Neural cell (in vitro differentiated cells): ENCODE results near the gene COL23A1. TPM values are rescaled to one million over a fixed set of nuclear protein-coding genes. Genes with fewer than 3 reads are reported as not detected.

Experiments
- H2AFZ ChIP-seq: fragments of 200-600, 300-800 bp; sonication (generic), shearing (Covaris generic); 2 replicates; pipeline ENCODE4 v1.6.0; 2014; ENCODE audit warnings: low read depth, mild to moderate bottlenecking, antibody characterized with exemption, low read length, moderate library complexity
- H3F3A ChIP-seq: fragments of 200-600 bp; shearing (Covaris generic); 2 replicates; pipeline ENCODE4 v1.6.1; 2016; ENCODE audit warnings: mild to moderate bottlenecking, moderate library complexity, mixed read lengths, antibody characterized with exemption, low read length; ENCODE audit not compliant: insufficient read depth, poor library complexity, severe bottlenecking
- H3K27ac ChIP-seq: fragments of 200-600, 300-800 bp; sonication (generic), shearing (Covaris generic); 2 replicates; pipeline ENCODE4 v1.5.1; 2014; ENCODE audit warnings: mild to moderate bottlenecking, low read length, moderate library complexity
- H3K27me3 ChIP-seq: fragments of 300-800, 200-600 bp; sonication (generic), shearing (Covaris generic); 2 replicates; pipeline ENCODE4 v1.6.0; 2014; ENCODE audit warnings: mild to moderate bottlenecking, low read depth, low read length, moderate library complexity; ENCODE audit not compliant: insufficient read depth
- H3K36me3 ChIP-seq: fragments of 300-800, 200-600 bp; sonication (generic), shearing (Covaris generic); 2 replicates; pipeline ENCODE4 v1.5.1; 2014; ENCODE audit warnings: mild to moderate bottlenecking, antibody characterized with exemption, low read length, moderate library complexity; ENCODE audit not compliant: insufficient read depth
- H3K4me2 ChIP-seq: fragments of 300-800, 200-600 bp; sonication (generic), shearing (Covaris generic); 2 replicates; pipeline ENCODE4 v1.6.0; 2014; ENCODE audit warnings: mild to moderate bottlenecking, low read length
- H3K4me3 ChIP-seq: fragments of 300-800, 200-600 bp; sonication (generic), shearing (Covaris generic); 2 replicates; pipeline ENCODE4 v1.5.1; 2014; ENCODE audit warnings: mild to moderate bottlenecking, low read length, moderate library complexity
- H3K79me2 ChIP-seq: fragments of 200-600 bp; shearing (Covaris generic); replicated peaks from 2 replicates; pipeline ENCODE4 v1.6.0; 2014; ENCODE audit warnings: mild to moderate bottlenecking, low read length, moderate library complexity; ENCODE audit not compliant: insufficient read depth
- H3K9ac ChIP-seq: fragments of 300-800, 200-600 bp; sonication (generic), shearing (Covaris generic); 2 replicates; pipeline ENCODE4 v1.6.1; 2016; ENCODE audit warnings: mild to moderate bottlenecking, low read length, mixed read lengths
- H3K9me2 ChIP-seq: fragments of 200-600 bp; shearing (Covaris generic); 2 replicates; pipeline ENCODE4 v1.6.1; 2016; ENCODE audit warnings: mild to moderate bottlenecking, low read length, mixed read lengths; ENCODE audit not compliant: insufficient read depth
- H3K9me3 ChIP-seq: fragments of 200-600, 300-800 bp; sonication (generic), shearing (Covaris generic); 2 replicates; pipeline ENCODE4 v1.6.1; 2016; ENCODE audit warnings: mild to moderate bottlenecking, mixed run types, low read length, moderate library complexity, mixed read lengths
- H4K20me1 ChIP-seq: fragments of 200-600 bp; shearing (Covaris generic); 2 replicates; pipeline ENCODE4 v1.6.1; 2016; ENCODE audit warnings: mild to moderate bottlenecking, mixed run types; ENCODE audit not compliant: insufficient read depth
- CTCF ChIP-seq: fragments of 450-650 bp; IDR thresholded peaks from 2 replicates; pipeline ENCODE4 v1.5.1; 2014; ENCODE audit warnings: antibody characterized with exemption, mild to moderate bottlenecking, moderate library complexity; ENCODE audit not compliant: poor library complexity, severe bottlenecking
- EP300 ChIP-seq: fragments of 450-650 bp; conservative IDR thresholded peaks from 2 replicates; pipeline ENCODE4 v1.6.1; 2014; ENCODE audit warnings: antibody characterized with exemption, mild to moderate bottlenecking, moderate library complexity; ENCODE audit not compliant: poor library complexity, severe bottlenecking
- EZH2 ChIP-seq: fragments of 200-600, 300-800 bp; shearing (Covaris generic), sonication (generic); IDR thresholded peaks from 2 replicates; pipeline ENCODE4 v1.6.1; 2014; ENCODE audit warnings: antibody characterized with exemption, low read length, borderline replicate concordance, mild to moderate bottlenecking; ENCODE audit not compliant: insufficient read depth, poor library complexity, severe bottlenecking
- MXI1 ChIP-seq: fragments of 450-650 bp; conservative IDR thresholded peaks from 2 replicates; pipeline ENCODE4 v1.6.1; 2014; ENCODE audit warnings: antibody characterized with exemption, mild to moderate bottlenecking; ENCODE audit not compliant: poor library complexity, severe bottlenecking
- POLR2AphosphoS5 ChIP-seq: IDR thresholded peaks from 2 replicates; pipeline ENCODE4 v1.6.1; 2012
- RAD21 ChIP-seq: fragments of 450-650 bp; conservative IDR thresholded peaks from 2 replicates; pipeline ENCODE4 v1.6.1; 2014; ENCODE audit warnings: antibody characterized with exemption, mild to moderate bottlenecking, moderate library complexity
- REST ChIP-seq: IDR thresholded peaks from 2 replicates; pipeline ENCODE4 v1.6.1; 2012; ENCODE audit warnings: borderline replicate concordance
- SMC3 ChIP-seq: fragments of 450-650 bp; conservative IDR thresholded peaks from 2 replicates; pipeline ENCODE4 v1.6.1; 2014; ENCODE audit warnings: antibody characterized with exemption, mild to moderate bottlenecking, moderate library complexity; ENCODE audit not compliant: poor library complexity
- TAF1 ChIP-seq: IDR thresholded peaks from 2 replicates; pipeline ENCODE4 v1.6.1; 2012; ENCODE audit warnings: low read depth
- polyA plus RNA-seq: library from polyadenylated mRNA; depleted of rRNA; stranded (reverse); fragments of >200 nt; gene quantifications from 2 replicates; pipeline ENCODE4 v1.2.3, GENCODE V29; 2014

Gene COL23A1
- polyA plus RNA-seq, 1 donor from 2014 or later = not detected

- no peak for TF ChIP-seq POLR2AphosphoS5
- TF ChIP-seq EP300 = no peak
- TF ChIP-seq SMC3 = no peak
- TF ChIP-seq TAF1 = no peak
- TF ChIP-seq RAD21 = no peak
- TF ChIP-seq REST = no peak
- TF ChIP-seq MXI1 = no peak
- no peak for TF ChIP-seq CTCF
- TF ChIP-seq EZH2 = no peak
Measured at GRCh38 chr5:178241231-178241663, 348.9 kb downstream of the COL23A1 start.

GRCh38 chr5:178240766-178241165, 349.4 kb downstream of the COL23A1 start:
- no peak overlapping the region for H3K4me2 ChIP-seq
- H3F3A ChIP-seq = no peaks in the 10 kb centered on the region
- H3K4me3 ChIP-seq = no peak overlapping the region
- H3K27ac ChIP-seq = no peak overlapping the region
- no peak overlapping the region for H2AFZ ChIP-seq
- TF ChIP-seq CTCF (no peak), MXI1 (no peak), RAD21 (no peak), EP300 (no peak), REST (no peak), SMC3 (no peak), POLR2AphosphoS5 (no peak), TAF1 (no peak), EZH2 (no peak)
- H3K9me3 ChIP-seq = no peaks in the 10 kb centered on the region
- no peaks in the 10 kb centered on the region for H3K27me3 ChIP-seq
- no peaks in the 10 kb centered on the region for H3K79me2 ChIP-seq
- H4K20me1 ChIP-seq = no peaks in the 10 kb centered on the region
- H3K36me3 ChIP-seq = no peaks in the 10 kb centered on the region
- no peaks in the 10 kb centered on the region for H3K9me2 ChIP-seq
- no peak overlapping the region for H3K9ac ChIP-seq

More at GRCh38 chr5:178241231-178241663, 348.9 kb downstream of the COL23A1 start:
- Histone ChIP-seq H3K27ac (no peak overlapping the region), H3K4me2 (no peak overlapping the region), H3F3A (no peaks in the 10 kb centered on the region), H3K27me3 (no peaks in the 10 kb centered on the region), H3K4me3 (no peak overlapping the region), H3K79me2 (no peaks in the 10 kb centered on the region), H3K9me3 (no peaks in the 10 kb centered on the region), H2AFZ (no peak overlapping the region), H4K20me1 (no peaks in the 10 kb centered on the region), H3K9ac (no peak overlapping the region), H3K36me3 (no peaks in the 10 kb centered on the region), H3K9me2 (no peaks in the 10 kb centered on the region)
